B cell (primary cell): ENCODE measurements around the gene POMGNT1. TPM values are rescaled to one million over a fixed set of nuclear protein-coding genes. Genes with fewer than 3 reads are reported as not detected.

Source experiments
- ATAC-seq: fragments of 200-7000 bp; cut with Tn5 transposase; one replicate; pipeline ENCODE4 v1.10.0; 2021; ENCODE audit warnings: low read depth, mild to moderate bottlenecking, moderate number of reproducible peaks, moderate library complexity
- CTCF ChIA-PET: fragments of 350-600 bp; sonication (Branson Sonifier 250); formaldehyde crosslinking; loops from one replicate; lab custom pipeline; 2021; ENCODE audit warnings: antibody characterized with exemption, inconsistent platforms; lab: Charles Lee
- POLR2A ChIA-PET: fragments of 350-600 bp; sonication (Branson Sonifier 250); formaldehyde crosslinking; loops from one replicate; lab custom pipeline; 2021; ENCODE audit warnings: antibody characterized with exemption; lab: Charles Lee
- DNase-seq: peaks from one replicate; pipeline ENCODE4 v3.0.0; 2013
- H2AFZ ChIP-seq: 2 replicates; pipeline ENCODE4 v1.6.1; 2012; ENCODE audit warnings: mild to moderate bottlenecking, low read depth, low read length; ENCODE audit not compliant: insufficient read depth, poor library complexity, severe bottlenecking
- H3K27ac ChIP-seq, 2 donors: 1 replicate in 1 of 2; 2 replicates in 1 of 2; pipeline ENCODE4 v1.5.1; 2012 to 2013; ENCODE audit warnings: low read length in 2 of 2, mild to moderate bottlenecking in 2 of 2, moderate library complexity in 1 of 2
- H3K27me3 ChIP-seq, 4 experiments: fragments of 200-600 bp in 1 of 4; sonication (generic) in 1 of 4; replicated peaks in 1 of 4; 1 replicate in 2 of 4; 2 replicates in 2 of 4; pipeline versions ENCODE4 v1.6.1 to v1.7.0; 2013 to 2016; ENCODE audit warnings: low read length in 3 of 4, mild to moderate bottlenecking in 2 of 4, mixed read lengths in 1 of 4, moderate library complexity in 1 of 4; ENCODE audit not compliant: insufficient read depth in 4 of 4, control insufficient read depth in 3 of 4; ENCODE audit errors: control extremely low read depth in 1 of 4
- H3K36me3 ChIP-seq, 2 experiments: replicated peaks in 1 of 2; 1 replicate in 1 of 2; 2 replicates in 1 of 2; pipeline versions ENCODE4 v1.6.1 to v1.7.1; 2013; ENCODE audit warnings: low read length in 1 of 2; ENCODE audit not compliant: insufficient read depth in 2 of 2, control insufficient read depth in 1 of 2; ENCODE audit errors: control extremely low read depth in 1 of 2, extremely low read depth in 1 of 2
- H3K4me1 ChIP-seq, 2 donors: fragments of 200-600 bp in 1 of 2; sonication (generic) in 1 of 2; 1 replicate in 1 of 2; 2 replicates in 1 of 2; pipeline versions ENCODE4 v1.5.1 to v1.6.1; 2013 to 2017; ENCODE audit warnings: low read length in 2 of 2; ENCODE audit not compliant: control insufficient read depth in 2 of 2, insufficient read depth in 2 of 2
- H3K4me2 ChIP-seq: replicated peaks from 2 replicates; pipeline ENCODE3; 2012; ENCODE audit warnings: mild to moderate bottlenecking, low read depth, low read length; ENCODE audit not compliant: poor library complexity, severe bottlenecking
- H3K4me3 ChIP-seq, 5 experiments: fragments of 200-600 bp in 1 of 5; sonication (generic) in 1 of 5; 1 replicate in 3 of 5; 2 replicates in 2 of 5; pipeline versions ENCODE4 v1.5.1 to v1.7.0; 2011 to 2016; ENCODE audit warnings: low read length in 4 of 5, mild to moderate bottlenecking in 4 of 5, low read depth in 2 of 5, control low read depth in 1 of 5, moderate library complexity in 1 of 5; ENCODE audit not compliant: insufficient read depth in 1 of 5; ENCODE audit errors: control extremely low read depth in 1 of 5, extremely low read depth in 1 of 5
- H3K79me2 ChIP-seq: fragments of 200-600 bp; sonication (generic); one replicate; pipeline ENCODE4 v1.6.0; 2016; ENCODE audit warnings: low read length; ENCODE audit not compliant: control insufficient read depth, insufficient read depth
- H3K9ac ChIP-seq: fragments of 200-600 bp; sonication (generic); 2 replicates; pipeline ENCODE4 v1.6.1; 2017; ENCODE audit warnings: mild to moderate bottlenecking, low read length, moderate library complexity
- H3K9me3 ChIP-seq, 3 donors: one replicate each; pipeline versions ENCODE4 v1.6.1 to v1.7.1; 2013; ENCODE audit warnings: low read length in 2 of 3; ENCODE audit not compliant: control insufficient read depth in 2 of 3, insufficient read depth in 1 of 3; ENCODE audit errors: control extremely low read depth in 1 of 3
- H4K20me1 ChIP-seq: 2 replicates; pipeline ENCODE4 v1.6.0; 2012; ENCODE audit warnings: mild to moderate bottlenecking, low read length; ENCODE audit not compliant: insufficient read depth, control insufficient read depth, poor library complexity, severe bottlenecking
- H3K27ac Mint-ChIP-seq: one replicate; pipeline ENCODE4 v1.8.0; 2021; ENCODE audit warnings: mixed read lengths
- H3K27me3 Mint-ChIP-seq: one replicate; pipeline ENCODE4 v1.8.0; 2021; ENCODE audit warnings: mixed read lengths
- H3K4me1 Mint-ChIP-seq: one replicate; pipeline ENCODE4 v1.8.0; 2021; ENCODE audit warnings: mixed read lengths
- H3K4me3 Mint-ChIP-seq: one replicate; pipeline ENCODE4 v1.8.0; 2021; ENCODE audit warnings: mixed read lengths
- H3K9me3 Mint-ChIP-seq: one replicate; pipeline ENCODE4 v1.8.0; 2022; ENCODE audit warnings: mixed read lengths; ENCODE audit not compliant: insufficient read depth
- EZH2 ChIP-seq: IDR thresholded peaks from 2 replicates; pipeline ENCODE4 v1.6.1; 2012; ENCODE audit warnings: borderline replicate concordance, low read depth, mild to moderate bottlenecking, moderate library complexity, low read length; ENCODE audit not compliant: insufficient read depth, poor library complexity, severe bottlenecking
- WGBS: methylation state at CpG from one replicate; pipeline ENCODE4 v1.1.5; 2013; ENCODE audit warnings: missing lambda C conversion rate; ENCODE audit not compliant: insufficient coverage; 5-methylcytosine and 5-hydroxymethylcytosine counted together
- intact Hi-C: fragments of 100-400 bp; cut with micrococcal nuclease; formaldehyde crosslinking; loops from one replicate; pipeline ENCODE4 v1.10.0; 2022
- polyA plus RNA-seq: library from polyadenylated mRNA; depleted of rRNA; stranded (reverse); fragments of >200 nt; gene quantifications from 2 replicates; pipeline ENCODE4 v1.2.3, GENCODE V29; 2012
- total RNA-seq, 2 donors: library from RNA; stranded (reverse); fragments of 120-200 nt in 1 of 2; gene quantifications; 1 replicate in 1 of 2; 2 replicates in 1 of 2; pipeline versions ENCODE4 v1.2.3 to v1.2.4, GENCODE V29; 2013 to 2022
- TF ChIP-seq, protein P1 (sequence below): fragments of 200-600 bp; IDR thresholded peaks from one replicate; pipeline ENCODE4 v1.8.0; 2022; ENCODE audit warnings: antibody characterized with exemption, mild to moderate bottlenecking

Gene POMGNT1
- total and polyA plus RNA-seq, 2 donors (not counting 1 experiment from before 2014, with no cell fraction given), result 32.6 to 51.0 TPM

DNA sequence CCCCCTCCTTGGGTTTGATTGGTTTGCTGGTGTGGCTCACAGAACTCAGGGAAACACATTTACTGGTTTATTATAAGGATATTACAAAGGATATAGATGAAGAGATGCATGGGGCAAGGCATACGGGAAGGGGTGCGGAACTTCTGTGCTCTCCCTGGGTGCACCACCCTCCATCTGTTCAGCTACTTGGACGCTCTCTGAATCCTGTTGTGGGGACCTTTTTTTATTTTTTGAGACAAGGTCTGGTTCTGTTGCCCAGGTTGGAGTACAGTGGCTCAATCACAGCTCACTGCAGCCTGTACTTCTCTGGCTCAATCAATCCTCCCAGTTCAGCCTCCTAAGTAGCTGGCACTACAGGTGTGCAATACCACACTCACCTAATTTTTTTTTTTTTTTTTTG, 12.3 kb upstream of the POMGNT1 start:
- no peak overlapping the region for H3K9ac ChIP-seq
- Mint-ChIP-seq H3K9me3 (no peaks in the 10 kb centered on the region), H3K27ac (no peak overlapping the region), H3K4me3 (no peak overlapping the region), H3K27me3 (peaks cover 3% of the 10 kb centered on the region), H3K4me1 (no peaks in the 10 kb centered on the region)
- no peaks in the 10 kb centered on the region for H3K79me2 ChIP-seq
- H3K4me3 ChIP-seq, result no peak overlapping the region
- no peaks in the 10 kb centered on the region for H4K20me1 ChIP-seq
- no peaks in the 10 kb centered on the region for H3K4me1 ChIP-seq
- DNase-seq (no peak), ATAC-seq (no peak)
- no peak overlapping the region for H3K27ac ChIP-seq
- H3K9me3 ChIP-seq, result no peaks in the 10 kb centered on the region
- no peak overlapping the region for H2AFZ ChIP-seq
- intact Hi-C loops, result no loop called here
- POLR2A ChIA-PET, result no interaction called here
- no CpG with 5 or more reads among the region's 3 CpGs for WGBS
- no peaks in the 10 kb centered on the region for H3K27me3 ChIP-seq
- no peak overlapping the region for H3K4me2 ChIP-seq
- CTCF ChIA-PET, result interaction anchor here (0.7 to 1.5 kb wide), 2 partner anchors 29 to 1869 kb away, joined by 3 to 4 read pairs; no protein-coding TSS in a partner anchor
- TF ChIP-seq, protein P1, sequence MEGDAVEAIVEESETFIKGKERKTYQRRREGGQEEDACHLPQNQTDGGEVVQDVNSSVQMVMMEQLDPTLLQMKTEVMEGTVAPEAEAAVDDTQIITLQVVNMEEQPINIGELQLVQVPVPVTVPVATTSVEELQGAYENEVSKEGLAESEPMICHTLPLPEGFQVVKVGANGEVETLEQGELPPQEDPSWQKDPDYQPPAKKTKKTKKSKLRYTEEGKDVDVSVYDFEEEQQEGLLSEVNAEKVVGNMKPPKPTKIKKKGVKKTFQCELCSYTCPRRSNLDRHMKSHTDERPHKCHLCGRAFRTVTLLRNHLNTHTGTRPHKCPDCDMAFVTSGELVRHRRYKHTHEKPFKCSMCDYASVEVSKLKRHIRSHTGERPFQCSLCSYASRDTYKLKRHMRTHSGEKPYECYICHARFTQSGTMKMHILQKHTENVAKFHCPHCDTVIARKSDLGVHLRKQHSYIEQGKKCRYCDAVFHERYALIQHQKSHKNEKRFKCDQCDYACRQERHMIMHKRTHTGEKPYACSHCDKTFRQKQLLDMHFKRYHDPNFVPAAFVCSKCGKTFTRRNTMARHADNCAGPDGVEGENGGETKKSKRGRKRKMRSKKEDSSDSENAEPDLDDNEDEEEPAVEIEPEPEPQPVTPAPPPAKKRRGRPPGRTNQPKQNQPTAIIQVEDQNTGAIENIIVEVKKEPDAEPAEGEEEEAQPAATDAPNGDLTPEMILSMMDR, result no peak
- TF ChIP-seq EZH2, result no peak
- no peaks in the 10 kb centered on the region for H3K36me3 ChIP-seq

DNA sequence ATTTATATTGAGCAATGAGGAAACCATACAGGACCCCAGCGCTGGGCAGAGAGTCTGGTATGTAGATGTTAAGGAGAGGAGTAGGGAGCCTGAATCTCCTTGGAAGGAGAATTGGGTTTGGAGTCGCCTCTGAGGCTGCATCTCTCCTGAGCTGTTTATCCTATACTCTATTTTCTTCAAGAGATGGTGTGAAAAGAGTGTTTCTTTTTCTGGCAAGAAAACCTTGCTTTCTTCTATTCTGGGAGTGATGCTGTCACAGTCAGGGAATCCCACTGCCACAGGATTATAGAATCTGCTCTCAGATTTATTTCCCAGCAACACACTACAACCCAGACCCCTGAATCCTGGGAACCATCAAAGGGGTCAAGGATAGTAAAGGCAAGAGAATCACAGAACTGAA, 8.2 kb upstream of the POMGNT1 start:
- H3K4me3 Mint-ChIP-seq, result no peak overlapping the region
- intact Hi-C loops, result no loop called here
- DNase-seq, result no peak
- Histone ChIP-seq H3K36me3 (no peaks in the 10 kb centered on the region), H4K20me1 (no peaks in the 10 kb centered on the region), H3K27ac (no peak overlapping the region), H3K9ac (no peak overlapping the region), H3K79me2 (no peaks in the 10 kb centered on the region), H3K4me1 (peaks cover 13 to 15% of the 10 kb centered on the region in 2 donors), H3K9me3 (no peaks in the 10 kb centered on the region), H2AFZ (no peak overlapping the region), H3K4me2 (no peak overlapping the region), H3K27me3 (peaks cover 0 to 15% (median 7%) of the 10 kb centered on the region in 4 experiments), H3K4me3 (no peak overlapping the region)
- H3K27ac Mint-ChIP-seq, result no peak overlapping the region
- H3K4me1 Mint-ChIP-seq, result peaks cover 16% of the 10 kb centered on the region
- H3K9me3 Mint-ChIP-seq, result no peaks in the 10 kb centered on the region
- CTCF ChIA-PET, result interaction anchor here (1.1 kb wide), 1 partner anchor 17 kb away, joined by 4 read pairs; no protein-coding TSS in a partner anchor
- TF ChIP-seq, protein P1, result no peak
- no peak for TF ChIP-seq EZH2
- WGBS, result 100% methylated on average over 1 of the region's 2 CpGs
- peaks cover 6% of the 10 kb centered on the region for H3K27me3 Mint-ChIP-seq
- no peak for ATAC-seq
- POLR2A ChIA-PET, result no interaction called here
